MM.1S (cell line): ENCODE data around the gene FAM216A.

Source experiments
- DNase-seq: peaks from one replicate; pipeline ENCODE4 v3.0.0-alpha.2; 2015
- H2AFZ ChIP-seq: fragments of 300-600 bp; sonication (generic); 2 replicates; pipeline ENCODE4 v1.6.0; 2016; ENCODE audit warnings: antibody characterized with exemption, low read length
- H3F3A ChIP-seq: fragments of 300-600 bp; sonication (generic); 2 replicates; pipeline ENCODE4 v1.6.1; 2016; ENCODE audit warnings: mild to moderate bottlenecking, antibody characterized with exemption, low read length, moderate library complexity, mixed read lengths; ENCODE audit not compliant: insufficient read depth
- H3K27ac ChIP-seq: fragments of 300-600 bp; sonication (generic); 2 replicates; pipeline ENCODE4 v1.5.1; 2016; ENCODE audit warnings: mild to moderate bottlenecking, low read length
- H3K27me3 ChIP-seq: fragments of 300-600 bp; sonication (generic); replicated peaks from 2 replicates; pipeline ENCODE4 v1.6.0; 2016; ENCODE audit warnings: low read length; ENCODE audit not compliant: insufficient read depth
- H3K36me3 ChIP-seq: fragments of 300-600 bp; sonication (generic); replicated peaks from 2 replicates; pipeline ENCODE4 v1.6.1; 2016; ENCODE audit warnings: mild to moderate bottlenecking, low read length, mixed read lengths; ENCODE audit not compliant: insufficient read depth
- H3K4me1 ChIP-seq: fragments of 300-600 bp; sonication (generic); 2 replicates; pipeline ENCODE4 v1.6.1; 2016; ENCODE audit warnings: low read length, mixed read lengths
- H3K4me2 ChIP-seq: fragments of 300-600 bp; sonication (generic); 2 replicates; pipeline ENCODE4 v1.6.0; 2016; ENCODE audit warnings: low read depth, low read length
- H3K4me3 ChIP-seq: fragments of 300-600 bp; sonication (generic); 2 replicates; pipeline ENCODE4 v1.5.1; 2016; ENCODE audit warnings: low read length, mixed read lengths
- H3K79me2 ChIP-seq: fragments of 300-600 bp; sonication (generic); 2 replicates; pipeline ENCODE4 v1.6.1; 2016; ENCODE audit warnings: mixed run types, low read length, mixed read lengths
- H3K9ac ChIP-seq: fragments of 300-600 bp; sonication (generic); 2 replicates; pipeline ENCODE4 v1.6.1; 2016; ENCODE audit warnings: low read length, mixed read lengths
- H3K9me2 ChIP-seq: fragments of 300-600 bp; sonication (generic); replicated peaks from 2 replicates; pipeline ENCODE4 v1.6.1; 2016; ENCODE audit warnings: mild to moderate bottlenecking, low read length, mixed read lengths; ENCODE audit not compliant: insufficient read depth
- H3K9me3 ChIP-seq: fragments of 300-600 bp; sonication (generic); replicated peaks from 2 replicates; pipeline ENCODE4 v1.6.1; 2016; ENCODE audit warnings: mild to moderate bottlenecking, low read length, mixed read lengths; ENCODE audit not compliant: insufficient read depth
- H4K20me1 ChIP-seq: fragments of 300-600 bp; sonication (generic); 2 replicates; pipeline ENCODE4 v1.6.1; 2016; ENCODE audit warnings: mild to moderate bottlenecking, low read length, moderate library complexity, mixed read lengths; ENCODE audit not compliant: insufficient read depth
- CTCF ChIP-seq: fragments of 300-600 bp; sonication (generic); IDR thresholded peaks from 2 replicates; pipeline ENCODE4 v1.5.1; 2016; ENCODE audit warnings: antibody characterized with exemption, low read length, mixed read lengths
- EZH2 ChIP-seq: fragments of 300-600 bp; sonication (generic); optimal IDR thresholded peaks from 2 replicates; pipeline ENCODE3; 2017; ENCODE audit warnings: low read depth, mild to moderate bottlenecking, antibody characterized with exemption, low read length, mixed read lengths
- EZH2phosphoT487 ChIP-seq: fragments of 300-600 bp; sonication (generic); IDR thresholded peaks from 2 replicates; pipeline ENCODE4 v1.6.1; 2018; ENCODE audit warnings: antibody characterized with exemption, low read length

FAM216A gene

DNA sequence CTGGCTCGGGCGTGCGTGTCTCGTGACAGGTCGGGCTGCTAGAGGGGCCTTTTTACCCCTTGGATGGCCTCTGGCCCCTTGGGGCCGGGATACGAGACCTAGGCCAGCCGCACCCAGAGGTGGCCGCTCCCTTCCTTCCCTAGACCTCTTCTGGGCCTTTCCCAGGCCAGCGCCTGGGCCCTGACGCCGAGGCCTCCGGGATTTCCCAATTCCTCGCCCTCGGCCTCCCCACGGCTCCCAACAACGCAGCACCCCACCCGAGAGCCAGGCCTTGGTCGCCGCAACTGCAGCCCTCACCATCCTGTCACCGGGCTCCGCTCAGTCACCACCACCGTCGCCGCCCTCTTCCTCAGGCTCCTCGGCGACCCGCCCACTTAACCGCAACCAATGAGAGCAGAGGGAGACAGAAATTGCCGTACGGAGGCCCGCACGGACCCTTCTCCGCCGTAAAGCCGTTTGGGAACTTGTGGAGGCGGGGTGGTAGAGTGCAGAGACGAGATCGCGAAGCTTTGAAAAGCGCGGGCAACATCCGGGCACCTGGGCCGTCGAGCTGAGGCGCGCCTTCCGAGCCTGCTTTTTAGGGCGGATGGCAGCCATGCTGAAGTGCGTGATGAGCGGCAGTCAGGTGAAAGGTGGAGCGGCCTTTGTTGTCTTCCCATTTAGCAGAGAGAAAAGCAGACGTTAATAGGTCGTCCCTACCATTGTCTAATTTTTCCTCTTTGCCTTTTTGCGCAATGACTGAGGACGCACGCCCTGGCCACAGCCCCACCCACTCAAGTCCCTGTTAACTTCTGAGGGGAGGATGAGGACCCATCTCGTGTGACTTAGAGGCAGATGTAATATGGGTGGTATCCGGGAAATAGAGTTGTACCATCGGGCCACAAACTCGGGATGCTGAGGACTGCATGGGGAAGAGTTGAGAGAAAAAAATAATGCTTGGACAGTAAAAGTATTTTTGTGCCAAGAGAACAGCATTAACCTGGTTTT, 33.4 kb downstream of the FAM216A start, which contains the start of the genes RAD9B and VPS29:
Gene RAD9B (plus strand): TSS at position 580 of the 987 bp plus-strand sequence. CDS start 7 bp downstream, at position 587.
Gene VPS29 (minus strand): TSS at position 360 of the 987 bp plus-strand sequence. CDS start 60 bp downstream, at position 300.
- peak; percentile 92 for DNase-seq

GRCh38 chr12:110503432-110503831, 34.8 kb downstream of the FAM216A start:
- no peaks in the 10 kb centered on the region for H4K20me1 ChIP-seq
- H3K36me3 ChIP-seq, result no peaks in the 10 kb centered on the region
- TF ChIP-seq CTCF, result no peak
- TF ChIP-seq EZH2, result no peak
- TF ChIP-seq EZH2phosphoT487, result no peak
- peaks cover 9% of the 10 kb centered on the region; the same call in 1 of the 2 replicates for H3K4me1 ChIP-seq
- no peak for DNase-seq
- H3K27me3 ChIP-seq, result no peaks in the 10 kb centered on the region
- H3K27ac ChIP-seq, result no peak overlapping the region
- no peaks in the 10 kb centered on the region for H3K9me2 ChIP-seq
- no peak overlapping the region for H2AFZ ChIP-seq
- no peaks in the 10 kb centered on the region for H3F3A ChIP-seq
- H3K4me2 ChIP-seq, result no peak overlapping the region
- H3K4me3 ChIP-seq, result no peak overlapping the region
- peaks cover 34% of the 10 kb centered on the region for H3K79me2 ChIP-seq
- no peak overlapping the region for H3K9ac ChIP-seq
- H3K9me3 ChIP-seq, result no peaks in the 10 kb centered on the region

More for the DNA sequence above, 33.4 kb downstream of the FAM216A start, which contains the start of the genes RAD9B and VPS29:
- Histone ChIP-seq H3F3A (no peaks in the 10 kb centered on the region), H3K9me3 (no peaks in the 10 kb centered on the region), H3K79me2 (peaks cover 43% of the 10 kb centered on the region), H4K20me1 (no peaks in the 10 kb centered on the region), H3K27ac (peak within 1 kb of the TSS; percentile 76), H3K4me1 (peaks cover 9% of the 10 kb centered on the region; the same call in 1 of the 2 replicates), H3K36me3 (no peaks in the 10 kb centered on the region), H3K4me2 (peak within 1 kb of the TSS; percentile 62), H3K4me3 (peak within 1 kb of the TSS; percentile 88), H3K9ac (peak within 1 kb of the TSS; percentile 88), H3K9me2 (no peaks in the 10 kb centered on the region), H3K27me3 (no peaks in the 10 kb centered on the region), H2AFZ (peak within 1 kb of the TSS; percentile 83)
- no peak for TF ChIP-seq EZH2phosphoT487
- TF ChIP-seq CTCF, result no peak
- TF ChIP-seq EZH2, result no peak

GRCh38 chr12:110505332-110505731, 36.7 kb downstream of the FAM216A start:
- Histone ChIP-seq H3K79me2 (peaks cover 15% of the 10 kb centered on the region), H3K9ac (no peak overlapping the region), H3K4me1 (peaks cover 6% of the 10 kb centered on the region; the same call in 1 of the 2 replicates), H3K36me3 (no peaks in the 10 kb centered on the region), H3K9me3 (no peaks in the 10 kb centered on the region), H4K20me1 (no peaks in the 10 kb centered on the region), H3K27ac (no peak overlapping the region), H3F3A (no peaks in the 10 kb centered on the region), H3K4me2 (no peak overlapping the region), H3K9me2 (no peaks in the 10 kb centered on the region), H3K4me3 (no peak overlapping the region), H2AFZ (no peak overlapping the region), H3K27me3 (no peaks in the 10 kb centered on the region)
- TF ChIP-seq EZH2 (no peak), EZH2phosphoT487 (no peak), CTCF (no peak)
- DNase-seq, result no peak
